Cardiac muscle cell (in vitro differentiated cells and primary cell): ENCODE data around the gene ATP5F1D. TPM values are rescaled to one million over a fixed set of nuclear protein-coding genes. Genes with fewer than 3 reads are reported as not detected.
"Not testable (repeated sequence)": the region's sequence is repeated elsewhere in the genome, so short reads cannot be mapped to it uniquely, and the experiment has no call there.

Experiments
- DNase-seq, 2 donors: peaks; one replicate each; pipeline versions ENCODE4 v3.0.0 to v3.0.0-alpha.2; 2010 to 2017; ENCODE audit warnings: low read depth in 1 of 2, low spot score in 1 of 2
- H3K27ac ChIP-seq: fragments of 200-600 bp; sonication (generic); 2 replicates; pipeline ENCODE4 v1.5.1; 2016
- H3K27me3 ChIP-seq: fragments of 200-600 bp; sonication (generic); 2 replicates; pipeline ENCODE4 v1.6.0; 2016; ENCODE audit warnings: control low read depth
- H3K36me3 ChIP-seq: fragments of 200-600 bp; sonication (generic); 2 replicates; pipeline ENCODE4 v1.5.1; 2016; ENCODE audit warnings: control low read depth
- H3K4me1 ChIP-seq: fragments of 200-600 bp; sonication (generic); 2 replicates; pipeline ENCODE4 v1.8.1; 2017; ENCODE audit warnings: low read depth, mild to moderate bottlenecking, mixed run types
- H3K4me3 ChIP-seq: fragments of 200-600 bp; sonication (generic); 2 replicates; pipeline ENCODE4 v1.5.1; 2016; ENCODE audit warnings: mild to moderate bottlenecking
- H3K9me3 ChIP-seq: fragments of 200-600 bp; sonication (generic); 2 replicates; pipeline ENCODE4 v1.5.1; 2017; ENCODE audit warnings: low read depth, mild to moderate bottlenecking, control low read depth
- polyA plus RNA-seq: library from polyadenylated mRNA; unstranded; fragments of >200 nt; fragmentation: Nextera tagmentation; extraction: Ambion mirVana; gene quantifications from 2 replicates; pipeline ENCODE4 v1.2.1, GENCODE V29; 2016
- total RNA-seq: library from RNA; depleted of rRNA; stranded (reverse); fragments of >200 nt; gene quantifications from 2 replicates; pipeline ENCODE4 v1.2.3, GENCODE V29; 2016
- TF ChIP-seq, protein P1 (sequence below): IDR thresholded peaks from 2 replicates; pipeline ENCODE4 v1.5.1; 2012; ENCODE audit warnings: low read depth, mild to moderate bottlenecking, low read length

Gene ATP5F1D
- total and polyA plus RNA-seq, 2 experiments from 2014 or later: 188 to 638 TPM

DNA sequence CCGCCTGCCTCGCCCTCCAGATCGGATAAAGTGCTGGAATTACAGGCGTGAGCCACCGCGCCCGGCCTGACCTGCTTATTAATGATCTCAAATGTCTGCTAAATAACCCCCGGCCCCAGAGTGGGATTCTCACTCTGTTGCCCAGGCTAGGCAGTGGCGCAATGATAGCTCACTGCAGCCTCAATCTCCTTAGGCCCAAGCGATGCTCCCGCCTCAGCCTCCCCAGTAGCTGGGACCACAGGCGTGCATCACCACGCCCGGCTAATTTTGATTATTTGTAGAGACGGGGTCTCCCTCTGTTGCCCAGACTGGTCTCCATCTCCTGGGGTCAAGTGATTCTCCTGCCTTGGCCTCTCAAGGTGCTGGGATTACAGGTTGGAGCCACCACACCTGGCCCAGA, 626 bp upstream of the ATP5F1D start:
- TF ChIP-seq, protein P1, sequence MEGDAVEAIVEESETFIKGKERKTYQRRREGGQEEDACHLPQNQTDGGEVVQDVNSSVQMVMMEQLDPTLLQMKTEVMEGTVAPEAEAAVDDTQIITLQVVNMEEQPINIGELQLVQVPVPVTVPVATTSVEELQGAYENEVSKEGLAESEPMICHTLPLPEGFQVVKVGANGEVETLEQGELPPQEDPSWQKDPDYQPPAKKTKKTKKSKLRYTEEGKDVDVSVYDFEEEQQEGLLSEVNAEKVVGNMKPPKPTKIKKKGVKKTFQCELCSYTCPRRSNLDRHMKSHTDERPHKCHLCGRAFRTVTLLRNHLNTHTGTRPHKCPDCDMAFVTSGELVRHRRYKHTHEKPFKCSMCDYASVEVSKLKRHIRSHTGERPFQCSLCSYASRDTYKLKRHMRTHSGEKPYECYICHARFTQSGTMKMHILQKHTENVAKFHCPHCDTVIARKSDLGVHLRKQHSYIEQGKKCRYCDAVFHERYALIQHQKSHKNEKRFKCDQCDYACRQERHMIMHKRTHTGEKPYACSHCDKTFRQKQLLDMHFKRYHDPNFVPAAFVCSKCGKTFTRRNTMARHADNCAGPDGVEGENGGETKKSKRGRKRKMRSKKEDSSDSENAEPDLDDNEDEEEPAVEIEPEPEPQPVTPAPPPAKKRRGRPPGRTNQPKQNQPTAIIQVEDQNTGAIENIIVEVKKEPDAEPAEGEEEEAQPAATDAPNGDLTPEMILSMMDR: no peak
- H3K4me3 ChIP-seq: peak overlapping the region; percentile 99
- no peaks in the 10 kb centered on the region for H3K9me3 ChIP-seq
- H3K27ac ChIP-seq: no peak overlapping the region
- DNase-seq: no peak
- no peaks in the 10 kb centered on the region for H3K36me3 ChIP-seq
- H3K4me1 ChIP-seq: peaks cover 21% of the 10 kb centered on the region
- H3K27me3 ChIP-seq: no peaks in the 10 kb centered on the region

DNA sequence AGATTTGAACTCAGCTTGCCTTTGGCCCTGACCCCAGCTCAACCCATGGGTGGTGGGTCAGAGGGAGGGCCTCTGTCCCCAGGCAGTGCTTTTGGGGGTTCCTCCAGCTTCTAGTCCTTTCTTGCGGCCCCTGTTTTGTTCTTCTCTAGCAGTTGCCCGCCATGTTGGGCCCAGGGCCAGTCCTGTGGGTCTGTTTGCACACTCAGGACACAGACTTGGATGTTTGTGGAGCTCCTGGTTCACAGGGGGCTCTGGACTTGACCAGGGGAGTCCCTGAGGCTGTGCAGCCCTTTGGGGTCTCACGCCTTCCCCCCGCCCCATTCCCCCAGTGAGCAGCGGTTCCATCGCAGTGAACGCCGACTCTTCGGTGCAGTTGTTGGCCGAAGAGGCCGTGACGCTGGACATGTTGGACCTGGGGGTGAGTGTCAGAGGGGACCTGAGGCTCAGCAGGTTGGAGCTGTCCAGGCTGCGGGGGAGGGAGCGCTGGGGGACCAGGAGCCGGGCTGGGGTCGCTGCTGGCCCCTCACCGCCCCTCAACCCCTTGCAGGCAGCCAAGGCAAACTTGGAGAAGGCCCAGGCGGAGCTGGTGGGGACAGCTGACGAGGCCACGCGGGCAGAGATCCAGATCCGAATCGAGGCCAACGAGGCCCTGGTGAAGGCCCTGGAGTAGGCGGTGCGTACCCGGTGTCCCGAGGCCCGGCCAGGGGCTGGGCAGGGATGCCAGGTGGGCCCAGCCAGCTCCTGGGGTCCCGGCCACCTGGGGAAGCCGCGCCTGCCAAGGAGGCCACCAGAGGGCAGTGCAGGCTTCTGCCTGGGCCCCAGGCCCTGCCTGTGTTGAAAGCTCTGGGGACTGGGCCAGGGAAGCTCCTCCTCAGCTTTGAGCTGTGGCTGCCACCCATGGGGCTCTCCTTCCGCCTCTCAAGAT, 2.5 kb downstream of the ATP5F1D start:
- DNase-seq: peak; percentile 88 to 90
- H3K36me3 ChIP-seq: no peaks in the 10 kb centered on the region
- H3K4me3 ChIP-seq: no peak overlapping the region
- peaks cover 15% of the 10 kb centered on the region for H3K4me1 ChIP-seq
- TF ChIP-seq, protein P1: peak; percentile 92
- no peaks in the 10 kb centered on the region for H3K9me3 ChIP-seq
- H3K27ac ChIP-seq: peak overlapping the region; percentile 81
- no peaks in the 10 kb centered on the region for H3K27me3 ChIP-seq

DNA sequence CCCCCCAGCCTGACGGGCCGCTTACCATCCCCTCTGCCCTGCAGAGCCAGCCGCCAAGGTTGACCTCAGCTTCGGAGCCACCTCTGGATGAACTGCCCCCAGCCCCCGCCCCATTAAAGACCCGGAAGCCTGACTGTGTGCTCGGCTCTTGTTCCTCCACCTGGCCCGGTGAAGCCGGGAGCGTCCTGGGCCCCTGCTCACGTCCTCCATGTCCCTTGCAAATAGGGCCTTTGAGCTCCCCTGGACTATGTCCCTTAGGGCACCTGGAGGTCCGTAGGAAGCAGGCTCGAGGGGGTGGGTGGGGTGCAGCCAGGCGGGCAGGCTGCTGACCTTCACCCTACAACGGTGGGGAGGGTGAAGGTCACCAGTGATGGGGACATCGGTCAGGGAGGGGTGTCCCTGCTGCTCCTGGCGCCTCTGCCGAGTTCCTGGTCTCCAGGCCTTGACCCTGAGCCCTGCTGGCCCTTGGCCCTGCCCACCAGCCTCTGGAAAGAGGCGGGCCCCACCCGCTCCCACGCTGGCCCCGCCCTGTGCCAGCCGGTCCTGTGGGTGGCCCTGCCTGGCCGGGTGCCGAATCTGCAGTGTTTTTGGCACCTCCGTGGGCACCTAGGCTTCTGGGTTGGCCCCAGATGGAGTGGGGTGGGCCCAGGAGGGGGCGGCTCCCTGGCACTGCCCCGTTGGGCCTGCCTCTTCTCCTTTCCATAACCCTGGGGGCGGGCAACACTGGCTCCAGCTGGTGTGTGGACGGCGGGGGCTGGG, 3.3 kb downstream of the ATP5F1D start:
- Histone ChIP-seq H3K36me3 (no peaks in the 10 kb centered on the region), H3K4me1 (peaks cover 12% of the 10 kb centered on the region), H3K27me3 (no peaks in the 10 kb centered on the region), H3K27ac (peak overlapping the region; percentile 81), H3K4me3 (no peak overlapping the region), H3K9me3 (no peaks in the 10 kb centered on the region)
- TF ChIP-seq, protein P1: no peak
- DNase-seq: no peak

DNA sequence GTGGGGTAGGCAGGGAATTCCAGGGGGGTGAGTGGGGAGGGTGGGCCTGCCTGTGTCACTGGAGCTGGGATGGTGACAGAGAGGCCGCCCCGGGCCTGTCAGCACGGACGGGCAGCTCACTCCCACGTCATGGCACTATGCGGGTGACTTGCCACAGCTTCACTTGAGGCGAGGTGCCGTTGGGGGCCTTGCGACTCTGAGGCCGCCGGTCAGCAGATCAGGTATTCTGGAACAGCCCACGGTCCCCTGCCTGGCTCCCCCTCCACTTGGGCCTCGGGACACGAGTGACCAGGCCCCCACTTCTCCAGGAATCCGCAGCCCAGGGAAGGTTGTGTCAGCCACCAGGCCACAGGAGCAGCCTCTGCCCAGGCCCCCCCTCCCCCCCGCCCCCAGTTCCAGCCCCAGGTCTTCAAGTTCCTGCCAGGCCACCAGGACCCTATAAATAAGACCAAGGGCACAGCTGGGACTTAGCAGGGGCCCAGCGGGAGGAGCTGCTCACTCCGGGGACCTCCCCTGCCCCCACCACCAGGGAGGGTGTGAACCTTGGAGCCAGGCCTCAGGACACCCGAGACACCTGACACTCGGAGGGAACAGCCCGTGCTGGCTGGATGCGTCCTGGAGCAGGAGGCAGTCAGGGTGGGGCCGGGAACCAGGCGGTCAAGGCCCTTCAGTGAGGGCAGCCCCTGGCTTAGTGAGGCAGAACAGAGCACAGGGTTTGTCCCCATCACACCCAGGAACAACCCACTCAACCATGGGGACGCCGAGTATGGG, 4.1 kb downstream of the ATP5F1D start:
- TF ChIP-seq, protein P1: no peak
- Histone ChIP-seq H3K27me3 (no peaks in the 10 kb centered on the region), H3K4me1 (peaks cover 8% of the 10 kb centered on the region), H3K27ac (peak overlapping the region; percentile 81), H3K4me3 (no peak overlapping the region), H3K9me3 (no peaks in the 10 kb centered on the region), H3K36me3 (no peaks in the 10 kb centered on the region)
- DNase-seq: peak in 1 of 2 donors; percentile 59

DNA sequence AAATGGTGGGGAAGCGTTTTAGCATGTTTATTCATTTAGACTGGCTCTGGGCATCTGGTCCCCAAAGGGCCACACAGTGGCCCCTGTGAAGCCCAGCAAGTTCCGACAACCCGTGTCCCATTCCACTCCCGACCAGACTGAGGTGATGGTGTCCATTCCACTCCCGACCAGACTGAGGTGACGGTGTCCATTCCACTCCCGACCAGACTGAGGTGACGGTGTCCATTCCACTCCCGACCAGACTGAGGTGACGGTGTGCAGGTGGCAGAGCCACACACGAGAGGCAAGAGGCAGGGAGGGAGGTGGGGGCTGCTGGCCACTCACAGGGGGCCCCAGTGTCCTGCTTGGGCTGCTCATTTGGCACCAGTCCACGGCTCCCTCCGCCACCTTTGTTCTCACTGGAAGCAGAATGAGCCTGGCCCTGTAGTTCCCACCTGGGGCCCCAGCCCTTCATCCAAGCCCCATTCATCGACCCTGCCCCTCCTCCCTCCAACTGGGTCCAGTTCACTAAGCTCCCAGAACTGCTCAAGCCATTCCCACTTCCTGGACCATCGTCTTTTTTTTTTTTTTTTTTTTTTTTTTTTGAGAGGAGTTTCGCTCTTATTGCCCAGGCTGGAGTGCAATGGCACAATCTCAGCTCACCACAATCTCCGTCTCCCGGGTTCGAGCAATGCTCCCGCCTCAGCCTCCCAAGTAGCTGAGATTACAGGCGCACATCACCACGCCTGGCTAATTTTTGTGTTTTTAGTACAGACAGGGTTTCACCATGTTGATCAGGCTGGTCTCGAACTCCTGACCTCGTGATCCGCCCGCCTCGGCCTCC, 4.9 kb downstream of the ATP5F1D start:
- H3K36me3 ChIP-seq, H3K27me3 ChIP-seq, DNase-seq, H3K9me3 ChIP-seq, H3K4me3 ChIP-seq, H3K4me1 ChIP-seq: not testable (repeated sequence)
- H3K27ac ChIP-seq: peak overlapping the region; percentile 81
